ENCODE results near the gene RPL13A. TPM values are rescaled to one million over a fixed set of nuclear protein-coding genes. Genes with fewer than 3 reads are reported as not detected.

Gene RPL13A
- total RNA-seq = 1,000 to 10,000 TPM; 2,414 to 3,956 TPM

DNA sequence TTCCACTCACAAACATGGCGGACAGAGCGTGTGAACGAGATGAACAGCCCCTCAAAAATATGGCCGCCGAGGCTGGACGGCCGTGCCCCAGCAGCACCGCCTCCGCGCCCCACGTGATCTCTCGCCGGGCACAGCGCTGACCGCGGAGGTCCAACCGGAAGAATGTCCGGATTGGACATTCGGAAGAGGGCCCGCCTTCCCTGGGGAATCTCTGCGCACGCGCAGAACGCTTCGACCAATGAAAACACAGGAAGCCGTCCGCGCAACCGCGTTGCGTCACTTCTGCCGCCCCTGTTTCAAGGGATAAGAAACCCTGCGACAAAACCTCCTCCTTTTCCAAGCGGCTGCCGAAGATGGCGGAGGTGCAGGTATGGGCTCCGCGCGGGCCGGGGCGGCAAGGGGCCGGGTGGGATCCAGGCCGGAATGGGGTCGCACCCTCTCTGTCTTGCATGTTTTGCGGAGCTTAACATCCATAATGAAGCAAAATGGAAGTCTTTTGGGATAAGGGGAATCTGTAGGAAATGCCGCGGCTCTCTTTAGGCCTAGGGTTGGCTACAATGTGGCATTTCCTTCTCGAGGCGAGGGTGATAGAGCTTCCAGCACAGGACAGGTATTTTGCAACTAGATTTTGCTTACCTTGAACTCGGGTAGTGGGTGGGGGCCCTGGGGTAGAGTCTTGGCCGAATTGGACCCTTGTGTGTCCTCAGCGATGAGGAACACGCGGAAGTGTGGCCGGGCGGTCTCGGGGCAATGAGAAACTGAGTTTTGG, at the start of gene RPL13A:
TSS of gene RPL13A (plus strand) at position 332 of the 769 bp plus-strand sequence. CDS start at position 354, 22 bp downstream.
- H3K9me3 ChIP-seq = no peaks in the 10 kb centered on the region
- TF ChIP-seq POLR2A (IDR thresholded peaks at IDR 0.05) (peak; percentile 88), CTCF (IDR thresholded peaks at IDR 0.05) (peak in 1 of 4 experiments; percentile 19), POLR2AphosphoS5 (IDR thresholded peaks at IDR 0.05) (peak; percentile 100)
- intact Hi-C loops (cut with DNase I) = loop anchor here (1.0 kb wide), 1 partner anchor 9 kb away; the partner anchor contains the start of gene RPS11
- peak within 1 kb of the TSS; percentile 80 to 98 for H3K4me3 ChIP-seq
- peaks cover 17% of the 10 kb centered on the region for H3K4me1 ChIP-seq (replicated peaks)
- no peaks in the 10 kb centered on the region for H3K27me3 ChIP-seq (replicated peaks; ENCODE audit: insufficient read depth)
- DNase-seq (ENCODE audit: low spot score) = peak; percentile 99
- H3K27ac ChIP-seq = peak within 1 kb of the TSS; percentile 84 to 88
- WGBS = 0% methylated on average over 57 of the region's 57 CpGs
- peaks cover 23 to 26% of the 10 kb centered on the region in 2 donors for H3K36me3 ChIP-seq

DNA sequence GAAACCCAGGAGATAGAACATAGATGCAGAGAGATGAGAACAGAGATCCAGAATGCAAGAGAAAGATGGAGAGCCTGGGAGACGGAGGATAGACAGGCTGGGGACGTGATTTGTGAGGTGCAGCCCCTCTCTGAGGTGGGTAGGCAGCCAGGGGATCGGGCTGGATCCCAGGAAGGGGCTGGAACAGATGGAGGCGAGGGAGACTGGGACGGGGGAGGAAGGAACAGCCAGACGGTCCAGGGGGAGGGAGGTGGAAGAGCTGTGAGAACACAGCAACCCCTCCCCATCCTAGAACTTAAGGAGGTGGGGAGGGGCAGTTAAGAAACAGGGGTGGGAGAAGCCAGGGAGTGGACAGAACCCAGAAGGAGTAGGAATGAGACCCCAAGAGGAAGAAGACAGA, 49.1 kb upstream of the RPL13A start:
- no peaks in the 10 kb centered on the region for H3K4me1 ChIP-seq (replicated peaks)
- no peaks in the 10 kb centered on the region for H3K36me3 ChIP-seq
- no peak for DNase-seq (ENCODE audit: low spot score)
- WGBS = 9% methylated on average over 6 of the region's 6 CpGs
- TF ChIP-seq CTCF (IDR thresholded peaks at IDR 0.05) = no peak
- no peaks in the 10 kb centered on the region for H3K9me3 ChIP-seq
- no peak overlapping the region for H3K4me3 ChIP-seq
- intact Hi-C loops (cut with DNase I) = no loop called here
- H3K27me3 ChIP-seq (replicated peaks; ENCODE audit: insufficient read depth) = peaks cover 31% of the 10 kb centered on the region
- H3K27ac ChIP-seq = no peak overlapping the region

- no peak overlapping the region for H3K4me3 ChIP-seq
- H3K9me3 ChIP-seq = no peaks in the 10 kb centered on the region
- no peak overlapping the region for H3K27ac ChIP-seq
- 37% methylated on average over 6 of the region's 6 CpGs for WGBS
- no peak for DNase-seq (ENCODE audit: low spot score)
- peaks cover 27% of the 10 kb centered on the region for H3K27me3 ChIP-seq (replicated peaks; ENCODE audit: insufficient read depth)
- H3K4me1 ChIP-seq (replicated peaks) = no peaks in the 10 kb centered on the region
- H3K36me3 ChIP-seq = no peaks in the 10 kb centered on the region
- TF ChIP-seq POLR2AphosphoS5 (IDR thresholded peaks at IDR 0.05) (no peak), POLR2A (IDR thresholded peaks at IDR 0.05) (no peak), CTCF (IDR thresholded peaks at IDR 0.05) (no peak)
- intact Hi-C loops (cut with DNase I) = loop anchor here (5.0 kb wide), 1 partner anchor 213 kb away; no protein-coding TSS in a partner anchor
Observed at GRCh38 chr19:49439836-49440235, 47.6 kb upstream of the RPL13A start.

DNA sequence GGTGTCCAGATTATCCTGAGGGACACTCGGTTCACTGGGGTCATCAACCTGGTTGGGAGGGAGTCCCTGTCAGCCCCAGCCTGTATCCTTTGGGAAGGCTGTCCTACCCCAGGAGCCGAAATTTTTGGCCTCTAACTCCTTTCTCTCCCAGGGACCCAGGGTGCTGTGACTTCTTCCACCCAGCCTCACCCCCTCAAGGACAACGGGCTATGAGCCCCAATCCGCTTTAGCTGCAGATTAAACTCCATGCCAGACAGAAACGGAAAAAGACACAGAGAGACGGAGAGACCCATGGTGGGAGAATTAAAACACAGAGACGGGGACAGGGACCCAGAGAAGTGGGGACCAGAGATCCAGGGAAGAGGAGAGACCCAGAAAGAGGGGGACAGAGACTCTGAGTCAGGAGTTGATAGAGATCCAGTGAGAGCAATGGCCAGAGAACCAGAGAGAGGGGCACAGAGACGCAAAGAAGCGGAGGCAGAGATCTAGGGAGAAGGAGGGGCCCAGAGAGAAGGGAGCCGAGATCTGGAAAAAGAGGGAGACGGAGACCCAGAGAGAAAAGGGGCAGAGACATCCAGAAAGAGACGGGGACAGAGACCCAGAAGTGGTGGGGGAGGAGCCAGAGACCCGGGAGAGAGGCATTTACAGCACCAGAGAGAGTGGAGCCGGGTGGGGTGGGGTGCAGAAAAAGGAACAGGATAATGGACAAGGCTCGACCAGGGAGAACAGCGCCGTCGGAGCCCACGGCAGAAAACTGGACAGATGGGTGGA, 46.8 kb upstream of the RPL13A start:
- no peak overlapping the region for H3K27ac ChIP-seq
- no peaks in the 10 kb centered on the region for H3K36me3 ChIP-seq
- no peak for DNase-seq (ENCODE audit: low spot score)
- intact Hi-C loops (cut with DNase I) = loop anchor here (5.0 kb wide), 1 partner anchor 213 kb away; no protein-coding TSS in a partner anchor
- H3K4me1 ChIP-seq (replicated peaks) = no peaks in the 10 kb centered on the region
- WGBS = 27% methylated on average over 19 of the region's 19 CpGs
- peak overlapping the region in 1 of 2 donors; percentile 4 for H3K4me3 ChIP-seq
- peaks cover 24% of the 10 kb centered on the region for H3K27me3 ChIP-seq (replicated peaks; ENCODE audit: insufficient read depth)
- no peaks in the 10 kb centered on the region for H3K9me3 ChIP-seq
- no peak for TF ChIP-seq POLR2A (IDR thresholded peaks at IDR 0.05)
- no peak for TF ChIP-seq POLR2AphosphoS5 (IDR thresholded peaks at IDR 0.05)

DNA sequence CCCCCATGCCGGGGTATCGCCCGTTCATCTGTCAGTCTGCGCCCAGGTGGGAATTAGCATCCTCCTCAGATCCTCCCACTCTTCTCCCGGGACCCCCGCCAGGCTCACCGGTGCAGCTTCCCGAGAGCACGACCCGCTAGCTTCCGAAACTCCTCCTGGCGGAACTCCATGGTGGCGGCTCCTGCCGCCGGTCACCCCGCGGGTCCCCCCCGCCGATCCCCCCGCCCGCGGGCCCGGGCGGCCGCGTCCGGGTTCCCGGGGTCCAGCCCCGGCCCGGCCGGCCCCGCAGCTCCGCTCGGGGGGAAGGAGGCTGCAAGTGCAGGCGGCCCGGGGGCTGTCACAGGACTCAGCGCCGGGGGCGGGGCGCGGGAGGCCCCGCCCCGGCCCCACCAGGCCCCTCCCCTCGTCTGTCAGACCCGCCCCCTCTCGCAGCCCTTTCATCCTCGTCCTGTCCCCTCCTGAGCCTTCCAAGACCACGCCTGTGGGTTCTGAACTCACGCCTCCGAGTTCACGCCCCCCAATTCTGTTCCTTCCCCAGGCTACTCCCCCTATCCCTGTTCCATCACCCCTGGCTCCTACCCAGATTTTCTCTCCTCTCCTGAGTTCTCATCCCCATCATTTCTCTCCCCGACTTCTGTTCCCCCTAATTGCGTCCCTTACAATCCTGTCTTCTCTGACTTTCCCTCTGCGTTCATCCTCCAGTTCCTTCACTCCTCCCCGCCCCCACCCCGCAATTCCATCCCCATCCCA, 46.0 kb upstream of the RPL13A start, which contains the start of gene SLC17A7:
TSS of gene SLC17A7 (minus strand) at position 318 of the 750 bp plus-strand sequence. CDS start at position 170, 148 bp downstream.
- H3K36me3 ChIP-seq = no peaks in the 10 kb centered on the region
- no peaks in the 10 kb centered on the region for H3K4me1 ChIP-seq (replicated peaks)
- H3K9me3 ChIP-seq = no peaks in the 10 kb centered on the region
- intact Hi-C loops (cut with DNase I) = loop anchor here (5.0 kb wide), 1 partner anchor 214 kb away; no protein-coding TSS in a partner anchor
- TF ChIP-seq POLR2AphosphoS5 (IDR thresholded peaks at IDR 0.05) (no peak), CTCF (IDR thresholded peaks at IDR 0.05) (no peak), POLR2A (IDR thresholded peaks at IDR 0.05) (no peak)
- no peak within 1 kb of the TSS for H3K27ac ChIP-seq
- WGBS = 3% methylated on average over 29 of the region's 56 CpGs
- H3K27me3 ChIP-seq (replicated peaks; ENCODE audit: insufficient read depth) = peaks cover 18% of the 10 kb centered on the region
- DNase-seq (ENCODE audit: low spot score) = no peak
- H3K4me3 ChIP-seq = peak within 1 kb of the TSS in 1 of 2 donors; percentile 4

Data from prostate gland (tissue), 2 donors.